GM21786 (cell line): ENCODE measurements around the gene MMP2.
A peak's percentile ranks its signal among the peaks of the same experiment; 100 is the strongest.

Experiments
- ATAC-seq: cut with Tn5 transposase; IDR thresholded peaks from one replicate; pipeline ENCODE4 v1.9.1; 2021; ENCODE audit not compliant: unreplicated experiment

MMP2 gene

DNA sequence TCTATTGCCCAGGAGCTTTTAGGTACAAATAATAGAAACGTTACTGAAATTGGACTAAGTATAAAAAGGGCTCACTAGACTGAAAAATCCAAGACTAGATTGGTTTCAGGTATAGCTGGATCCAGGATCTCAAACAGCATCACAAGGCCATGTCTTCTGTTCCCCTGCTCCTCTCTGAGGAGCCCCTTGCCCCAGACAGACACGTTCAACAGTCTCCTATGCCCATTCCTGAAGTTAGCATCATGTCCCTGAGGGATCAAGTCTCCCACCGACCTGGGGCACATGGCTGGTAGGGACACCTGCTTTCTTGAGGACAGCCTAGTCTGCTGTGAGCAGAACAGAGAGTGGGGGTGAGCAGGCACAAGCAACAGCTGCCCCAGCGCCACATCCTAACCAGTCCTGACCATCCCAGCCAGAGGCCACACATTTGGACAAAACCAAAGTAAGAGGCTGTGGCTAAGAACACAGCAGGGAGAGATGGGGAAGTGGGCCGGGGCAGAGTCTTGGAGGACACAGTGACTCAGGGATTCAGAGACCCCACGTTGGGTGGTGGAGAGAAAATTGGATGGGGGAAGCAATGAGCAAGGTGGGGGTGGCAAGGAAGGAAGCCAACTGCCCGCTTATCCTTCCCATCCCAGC lies 10.5 kb upstream of the MMP2 start:
- ATAC-seq, result no peak

DNA sequence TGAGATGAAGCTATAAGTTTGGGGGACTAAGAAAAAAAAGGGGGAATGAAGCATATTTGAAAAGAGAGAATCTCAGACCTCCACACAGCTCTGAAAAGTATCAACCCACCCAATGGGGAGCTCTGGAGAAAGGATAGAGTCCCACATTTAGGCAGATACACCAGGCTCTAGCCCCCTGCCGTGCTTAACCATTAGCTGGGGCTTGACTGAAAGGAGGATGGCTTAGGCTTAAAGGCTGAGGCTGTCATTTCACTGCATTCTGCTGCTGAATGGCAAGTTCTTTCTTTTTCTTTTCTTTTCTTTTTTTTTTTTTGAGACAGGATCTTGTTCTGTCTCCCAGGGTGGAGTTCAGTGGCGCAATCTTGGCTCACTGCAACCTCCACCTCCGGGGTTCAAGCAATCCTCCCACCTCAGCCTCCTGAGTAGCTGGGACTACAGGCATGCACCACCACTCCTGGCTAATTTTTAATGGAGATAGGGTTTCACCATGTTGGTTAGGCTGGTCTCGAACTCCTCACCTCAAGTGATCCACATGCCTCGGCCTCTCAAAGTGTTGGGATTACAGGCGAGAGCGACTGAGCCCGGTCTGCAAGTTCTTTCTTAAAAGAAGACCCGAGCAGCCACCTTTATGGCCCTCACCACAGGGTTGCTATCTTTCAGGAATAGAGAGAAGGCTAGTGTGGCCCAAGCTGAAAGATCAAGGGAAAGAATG lies 9.0 kb upstream of the MMP2 start:
- no peak for ATAC-seq

DNA sequence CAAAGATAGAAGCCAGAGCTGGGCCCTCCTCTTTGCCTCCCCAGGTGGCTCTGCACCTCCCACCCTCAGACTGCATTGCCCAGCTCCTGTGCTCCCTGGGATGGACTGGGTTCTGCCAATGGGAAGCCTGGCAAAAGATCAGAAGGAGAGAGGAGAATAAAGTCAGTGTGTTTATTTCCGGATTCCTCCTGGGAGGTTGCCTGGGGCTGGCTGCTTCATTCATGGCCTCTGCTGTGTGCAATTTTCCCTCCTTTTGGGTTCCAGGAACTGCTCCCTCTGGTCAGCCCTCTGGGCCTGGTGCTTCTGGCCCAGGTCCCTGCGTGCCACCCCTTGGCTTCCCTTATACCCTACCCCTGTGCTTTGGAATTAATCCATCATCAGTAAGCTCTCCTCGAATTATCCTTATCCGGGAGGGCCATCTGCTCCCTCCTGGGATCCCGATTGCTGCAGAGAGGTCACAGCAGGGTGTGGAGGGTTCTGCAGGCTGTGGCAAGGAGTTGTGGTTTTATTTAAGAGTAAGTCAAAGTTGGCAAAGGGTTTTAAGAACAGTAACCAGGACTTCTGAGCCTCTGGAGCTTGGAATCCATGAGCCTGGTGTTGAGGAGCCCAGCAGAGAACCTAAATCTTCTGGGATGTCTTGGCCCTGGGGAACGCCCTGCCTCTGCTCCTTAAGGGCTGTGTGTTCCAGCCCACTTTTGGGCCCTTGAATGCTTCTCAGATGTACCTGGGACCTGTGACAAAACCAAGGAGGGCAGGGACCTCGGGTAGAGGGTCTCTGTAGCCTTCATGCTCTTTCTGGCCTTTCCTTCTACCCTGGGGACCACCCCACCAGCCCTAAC lies 8.2 kb upstream of the MMP2 start:
- no peak for ATAC-seq

DNA sequence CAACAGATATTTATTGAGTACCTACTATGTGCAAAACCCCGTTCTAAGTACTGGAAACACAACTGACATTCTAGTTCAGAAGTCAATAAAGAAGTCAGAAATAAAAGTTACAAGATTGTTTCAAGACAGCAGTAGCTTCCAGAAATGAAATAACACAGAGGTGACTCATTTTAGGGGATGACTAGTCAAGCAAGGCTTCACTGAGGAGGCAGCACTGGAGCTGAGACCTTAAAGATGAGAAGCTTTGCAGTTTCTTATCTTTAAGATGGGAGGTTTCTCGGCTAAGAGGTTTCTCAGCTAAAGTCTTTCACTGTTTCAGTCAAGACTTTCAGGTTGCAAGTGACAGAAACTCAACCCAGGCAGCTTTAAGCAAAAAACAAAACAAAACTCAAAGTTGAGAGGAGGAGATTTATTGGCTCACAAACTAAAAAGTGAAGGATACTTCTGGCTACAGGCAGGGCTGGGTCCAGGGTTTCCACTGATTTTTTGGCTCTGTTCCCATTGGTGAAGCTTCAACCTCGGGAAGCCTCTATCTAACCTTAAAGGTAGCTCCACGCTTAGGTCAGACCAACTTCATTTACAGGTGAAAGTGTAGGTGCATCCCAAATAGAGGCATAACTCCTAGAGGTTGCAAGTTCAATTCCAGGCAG lies 7.4 kb upstream of the MMP2 start:
- peak; percentile 88 for ATAC-seq

DNA sequence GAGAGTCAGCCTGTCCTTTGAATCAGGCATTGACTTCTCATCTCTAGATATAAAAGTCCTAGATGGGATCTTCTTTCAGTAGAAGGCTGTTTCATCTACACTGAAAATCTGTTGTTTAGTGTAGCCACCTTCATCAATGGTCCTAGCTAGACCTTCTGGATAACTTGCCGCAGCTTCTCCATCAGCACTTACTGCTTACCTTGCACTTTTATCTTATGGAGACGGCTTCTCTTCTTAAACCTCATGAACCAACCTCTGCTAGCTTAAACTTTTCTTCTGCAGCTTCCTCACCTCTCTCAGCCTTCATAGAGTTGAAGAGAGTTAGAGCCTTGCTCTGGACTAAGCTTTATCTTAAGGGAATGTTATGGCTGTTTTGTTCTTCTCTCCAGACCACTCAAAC lies 5.4 kb upstream of the MMP2 start:
- ATAC-seq, result no peak

DNA sequence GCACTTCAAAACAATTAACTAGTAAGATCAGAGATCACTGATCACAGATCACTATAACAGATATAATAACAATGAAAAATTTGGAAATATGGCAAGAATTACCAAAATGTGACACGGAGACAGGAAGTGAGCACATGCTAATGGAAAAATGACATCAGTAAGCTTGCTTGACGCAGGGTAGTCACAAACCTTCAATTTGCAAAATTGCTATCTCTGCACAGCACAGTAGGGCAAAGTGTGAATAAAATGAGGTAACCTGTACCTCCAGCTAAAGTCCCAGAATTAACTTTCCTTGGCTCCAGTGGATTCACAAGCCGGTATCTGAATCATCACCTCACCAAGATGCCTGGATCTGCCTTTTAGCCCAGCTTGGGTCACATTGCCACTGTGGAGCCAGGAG lies 4.2 kb upstream of the MMP2 start:
- ATAC-seq, result no peak

DNA sequence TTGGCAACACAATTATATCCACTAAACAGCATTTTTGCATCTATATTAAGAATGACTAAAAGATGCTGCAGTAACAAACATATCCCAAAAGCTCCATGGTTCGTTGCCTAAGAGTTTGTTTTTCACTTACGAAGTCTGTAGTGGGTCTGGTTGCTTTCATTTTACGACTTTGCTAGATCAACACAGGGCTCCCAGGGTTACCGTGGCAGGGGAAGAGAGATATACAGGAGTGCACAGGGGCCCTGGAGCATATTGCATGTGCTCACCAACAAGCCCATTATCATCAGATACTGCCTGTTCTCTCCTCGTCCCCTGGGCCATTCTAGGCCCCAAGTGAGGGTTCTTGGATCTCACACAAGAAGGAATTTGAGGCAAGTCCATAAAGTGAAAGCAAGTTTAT lies 3.1 kb upstream of the MMP2 start:
- ATAC-seq, result no peak

DNA sequence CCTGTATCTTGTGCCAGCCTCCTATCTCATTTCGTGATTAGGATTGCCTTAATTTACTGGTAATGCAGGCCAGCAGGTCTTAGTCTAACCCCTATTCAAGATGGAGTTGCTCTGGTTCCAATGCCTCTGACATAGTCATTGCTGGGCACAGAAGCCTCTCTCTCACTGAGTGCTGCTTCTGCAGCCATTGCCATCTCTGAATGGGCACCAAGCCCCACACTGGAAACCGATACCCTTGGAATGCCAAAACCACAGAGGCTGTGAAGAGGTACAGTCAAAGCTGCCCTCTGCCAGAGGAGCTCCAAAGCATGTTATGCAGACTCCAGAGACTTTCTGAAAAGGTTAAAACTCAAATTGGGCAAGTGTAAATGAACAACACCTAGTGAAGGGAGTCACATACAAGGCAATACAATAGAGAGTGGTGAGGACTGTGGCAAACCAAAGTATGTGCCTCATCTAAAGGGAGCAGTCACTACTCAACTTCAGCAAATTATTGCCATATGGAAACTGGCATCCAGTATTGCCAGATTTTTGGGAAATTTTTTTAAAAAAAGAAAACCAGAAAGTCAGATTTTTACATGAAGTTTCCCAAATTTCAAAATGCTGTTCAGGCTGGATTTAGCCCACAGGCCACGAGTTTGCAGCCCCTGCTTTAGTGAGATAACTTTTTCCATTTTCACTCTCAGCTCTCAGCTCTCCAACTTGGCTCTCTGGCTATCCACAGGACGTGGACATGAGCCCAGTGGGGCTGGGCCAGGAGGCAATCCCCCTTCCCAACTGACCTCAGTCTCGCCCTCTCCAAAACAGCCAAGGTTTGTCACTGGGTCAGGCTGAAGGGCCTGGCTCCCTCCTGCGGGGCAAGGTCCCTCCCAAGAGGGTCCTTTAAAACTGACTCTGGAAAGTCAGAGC lies 2.1 kb upstream of the MMP2 start:
- ATAC-seq, result no peak

DNA sequence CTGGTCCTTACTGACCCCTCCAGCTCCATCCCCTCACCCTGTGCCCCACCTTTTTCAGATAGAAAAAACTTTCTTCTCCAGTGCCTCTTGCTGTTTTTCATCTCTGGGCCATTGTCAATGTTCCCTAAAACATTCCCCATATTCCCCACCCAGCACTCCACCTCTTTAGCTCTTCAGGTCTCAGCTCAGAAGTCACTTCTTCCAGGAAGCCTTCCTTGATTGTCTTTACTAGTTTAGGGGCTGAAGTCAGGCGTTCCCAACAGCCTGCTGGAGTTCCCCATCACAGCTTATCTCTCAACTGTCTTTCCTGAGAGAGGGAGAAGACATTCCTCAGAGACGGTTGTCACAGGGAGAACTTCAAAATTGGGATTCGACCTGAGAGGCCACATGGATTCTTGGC lies 1.3 kb upstream of the MMP2 start:
- no peak for ATAC-seq

DNA sequence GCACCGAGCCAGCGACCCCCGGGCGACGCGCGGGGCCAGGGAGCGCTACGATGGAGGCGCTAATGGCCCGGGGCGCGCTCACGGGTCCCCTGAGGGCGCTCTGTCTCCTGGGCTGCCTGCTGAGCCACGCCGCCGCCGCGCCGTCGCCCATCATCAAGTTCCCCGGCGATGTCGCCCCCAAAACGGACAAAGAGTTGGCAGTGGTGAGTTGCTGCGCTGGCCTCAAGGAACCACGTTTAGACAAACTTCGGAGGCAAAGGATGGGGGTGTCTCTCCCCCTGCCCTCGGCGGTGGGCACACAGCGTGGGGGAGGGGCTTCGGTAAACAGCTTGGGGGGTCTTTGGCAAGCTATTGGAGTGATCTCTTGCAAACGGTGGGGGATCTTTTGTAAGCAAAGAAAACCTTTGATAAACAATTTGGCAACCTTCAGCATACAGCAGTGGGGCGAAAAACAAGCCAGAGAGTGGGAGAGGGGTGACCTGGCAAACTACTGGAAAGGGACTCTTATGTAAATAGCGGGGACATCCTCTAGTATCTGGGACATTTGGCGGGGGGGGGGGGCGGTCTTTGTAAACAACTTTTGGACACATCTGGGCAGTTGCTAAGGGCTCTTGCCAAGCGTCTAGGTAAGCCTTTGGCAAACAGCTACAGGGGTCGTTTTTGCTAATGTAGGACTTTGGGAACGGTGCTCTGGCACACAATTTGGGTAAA lies 587 bp downstream of the MMP2 start:
- ATAC-seq, result no peak

DNA sequence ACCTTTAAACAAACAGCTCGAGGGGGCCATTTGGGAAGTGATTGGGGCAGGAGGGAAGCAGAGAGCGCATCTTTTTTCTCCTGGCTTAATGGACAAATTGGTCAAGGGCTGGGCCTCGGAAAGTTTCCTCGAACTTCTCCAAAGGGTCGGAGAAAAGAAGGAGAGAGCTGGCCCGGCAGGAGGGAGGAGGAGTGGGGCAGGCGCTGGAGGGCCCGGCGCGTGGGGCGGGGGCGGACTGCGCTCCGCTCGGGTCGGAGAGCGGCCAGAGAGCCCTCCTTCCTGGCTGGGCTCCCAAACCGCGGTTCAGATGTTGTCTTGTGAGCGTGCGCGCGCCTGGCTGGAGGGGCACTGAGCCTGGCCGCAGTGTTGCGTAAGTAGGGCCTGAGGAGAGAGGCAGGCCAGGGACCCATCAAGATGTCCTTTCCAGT lies 1.2 kb downstream of the MMP2 start:
- no peak for ATAC-seq

DNA sequence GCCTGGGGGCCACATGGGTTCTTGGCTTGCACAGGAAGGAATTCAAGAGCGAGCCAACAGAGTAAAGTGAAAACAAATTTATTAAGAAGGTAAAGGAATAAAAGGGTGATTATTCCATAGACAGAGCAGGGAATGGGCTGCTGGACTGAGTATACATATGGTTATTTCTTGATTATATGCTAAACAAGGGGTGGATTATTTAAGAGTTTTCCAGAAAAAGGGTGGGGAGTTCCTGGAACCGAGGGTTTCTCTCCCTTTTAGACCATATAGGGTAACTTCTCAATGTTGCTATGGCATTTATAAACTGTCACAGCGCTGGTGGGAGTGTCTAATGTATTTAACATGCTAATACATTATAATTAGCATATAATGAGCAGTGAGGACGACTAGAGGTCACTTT lies 2.0 kb downstream of the MMP2 start:
- no peak for ATAC-seq

DNA sequence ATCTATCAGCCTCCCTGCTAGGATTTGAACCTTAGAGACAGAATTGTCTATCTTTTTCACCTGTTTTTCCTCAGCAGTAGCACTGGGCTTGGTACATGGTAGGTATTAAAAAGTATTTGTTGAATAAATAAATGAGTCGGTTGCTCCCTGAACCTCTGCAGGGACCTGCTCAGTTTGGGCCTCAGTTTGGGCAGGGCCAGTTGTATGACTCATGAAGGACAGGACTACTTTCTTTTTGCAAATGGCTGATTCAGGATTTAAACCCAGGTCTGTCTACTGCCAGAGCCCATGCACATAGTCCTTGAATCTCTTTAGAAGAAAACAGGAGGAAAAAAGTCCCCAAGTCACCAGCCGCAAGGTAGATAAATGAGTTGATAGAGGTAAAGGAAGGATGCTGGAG lies 3.1 kb downstream of the MMP2 start:
- ATAC-seq, result no peak

DNA sequence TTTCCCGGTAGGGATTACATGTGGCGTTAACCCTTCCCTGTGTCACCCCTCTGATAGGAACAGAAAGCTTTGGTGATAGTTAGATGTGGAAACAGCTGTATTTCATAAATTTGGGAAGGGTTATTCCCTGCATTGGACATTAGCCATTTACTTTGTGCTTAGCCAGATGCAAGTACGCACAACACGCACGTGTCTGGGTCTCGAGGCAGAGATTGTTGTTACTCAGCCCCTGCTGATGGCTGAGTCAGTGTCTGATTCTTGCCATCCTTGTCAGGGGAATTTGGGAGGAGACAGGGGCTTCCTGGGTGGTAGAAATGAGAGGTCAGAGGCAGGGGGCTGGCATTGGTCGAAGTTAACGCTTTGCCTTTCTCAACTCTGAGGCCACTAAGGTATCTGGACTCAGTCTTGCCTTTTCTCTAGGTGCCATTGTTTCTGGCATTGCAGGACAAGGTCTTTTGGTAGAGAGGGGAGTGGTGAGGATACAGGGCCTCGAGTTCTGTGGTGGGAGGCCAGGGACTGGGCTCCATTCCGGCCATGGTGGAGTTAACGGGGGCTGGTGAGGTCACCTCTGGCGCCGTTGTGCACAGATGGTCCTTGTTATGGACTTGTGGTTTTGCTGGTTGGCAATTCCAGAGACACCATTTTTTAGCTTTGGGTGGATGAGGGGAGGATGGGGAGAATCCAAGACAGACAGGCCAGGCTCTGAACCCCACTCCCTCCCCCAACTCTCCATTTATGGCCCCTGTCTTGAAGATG lies 8.2 kb downstream of the MMP2 start:
- no peak for ATAC-seq

DNA sequence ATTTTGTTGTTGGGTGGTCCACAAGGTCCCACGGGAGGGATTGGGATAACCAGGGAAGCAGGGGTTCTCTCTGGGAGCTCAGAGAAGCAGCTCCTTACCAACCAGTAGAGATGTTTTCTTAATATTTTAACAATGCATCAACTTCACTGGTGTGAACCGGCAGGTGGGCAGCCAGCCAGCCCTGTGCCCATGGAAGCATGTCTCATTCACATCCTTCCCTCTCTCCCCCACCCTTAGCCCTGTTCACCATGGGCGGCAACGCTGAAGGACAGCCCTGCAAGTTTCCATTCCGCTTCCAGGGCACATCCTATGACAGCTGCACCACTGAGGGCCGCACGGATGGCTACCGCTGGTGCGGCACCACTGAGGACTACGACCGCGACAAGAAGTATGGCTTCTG lies 9.3 kb downstream of the MMP2 start:
- ATAC-seq, result no peak

DNA sequence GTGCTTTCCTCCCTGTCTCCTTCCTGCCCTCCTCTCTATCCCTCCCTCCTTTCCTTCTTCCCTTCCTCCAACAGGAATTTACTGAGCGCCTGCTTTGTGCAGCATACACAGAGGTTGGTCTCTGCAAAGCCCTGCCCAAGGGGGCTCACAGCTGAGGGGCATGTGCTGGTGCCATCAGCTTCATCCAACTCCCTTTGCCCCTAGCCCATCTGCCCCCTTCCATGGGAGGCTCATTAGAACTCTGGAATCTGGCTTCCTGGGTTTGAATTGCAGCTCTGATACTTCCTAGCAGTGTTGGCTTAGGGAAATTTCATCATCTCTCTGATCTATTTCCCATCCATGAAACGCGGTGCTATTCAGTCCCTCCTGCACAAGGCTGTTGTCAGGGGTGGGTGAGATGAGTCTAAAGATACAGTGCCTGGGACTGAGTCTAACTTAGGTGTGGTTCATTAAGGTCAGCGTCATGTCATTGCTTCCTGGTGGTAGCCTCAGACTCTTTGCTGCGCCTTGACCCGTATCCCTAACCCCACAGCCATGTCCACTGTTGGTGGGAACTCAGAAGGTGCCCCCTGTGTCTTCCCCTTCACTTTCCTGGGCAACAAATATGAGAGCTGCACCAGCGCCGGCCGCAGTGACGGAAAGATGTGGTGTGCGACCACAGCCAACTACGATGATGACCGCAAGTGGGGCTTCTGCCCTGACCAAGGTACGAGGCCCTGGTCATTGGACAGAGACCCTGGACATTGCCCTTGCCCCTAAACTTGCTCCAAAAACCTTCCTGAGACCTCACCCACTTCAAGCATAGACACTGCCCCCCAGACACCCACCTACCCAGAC lies 10.3 kb downstream of the MMP2 start:
- ATAC-seq, result no peak

DNA sequence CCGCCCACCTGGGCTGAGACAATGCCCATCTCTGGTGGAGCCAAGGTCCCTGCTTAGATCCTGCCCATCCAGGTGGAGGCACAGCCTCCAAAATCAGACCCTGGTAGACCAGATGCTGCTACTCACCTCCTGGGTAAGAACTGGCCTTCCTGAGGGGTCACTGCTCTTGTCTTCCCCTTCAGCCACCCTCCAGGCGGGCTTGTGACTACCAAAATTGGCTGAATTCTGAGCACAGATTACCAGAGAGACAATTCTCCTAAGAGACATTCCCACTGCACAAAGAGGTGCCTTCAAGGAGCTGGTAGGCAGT lies 10.9 kb downstream of the MMP2 start:
- ATAC-seq, result no peak

DNA sequence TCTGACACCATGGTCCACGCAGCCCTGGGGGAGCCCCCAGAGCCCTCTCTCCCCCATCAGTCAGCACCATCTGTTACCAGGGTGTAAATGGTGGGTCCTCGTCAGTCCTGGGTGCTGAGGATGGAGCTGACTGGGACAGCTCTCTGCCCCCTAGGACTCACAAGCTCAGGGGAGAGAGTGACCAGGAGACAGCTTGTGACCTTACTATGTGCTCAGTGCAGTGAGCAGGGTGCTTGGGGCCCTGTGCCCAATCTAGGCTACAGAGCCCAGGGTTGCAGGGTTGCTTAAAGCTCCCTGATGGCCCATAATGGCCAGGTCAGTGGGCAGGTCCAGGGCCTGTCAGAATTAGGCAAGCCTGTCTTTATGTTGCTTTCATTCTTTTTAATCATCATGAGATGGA lies 11.3 kb downstream of the MMP2 start:
- ATAC-seq, result no peak

DNA sequence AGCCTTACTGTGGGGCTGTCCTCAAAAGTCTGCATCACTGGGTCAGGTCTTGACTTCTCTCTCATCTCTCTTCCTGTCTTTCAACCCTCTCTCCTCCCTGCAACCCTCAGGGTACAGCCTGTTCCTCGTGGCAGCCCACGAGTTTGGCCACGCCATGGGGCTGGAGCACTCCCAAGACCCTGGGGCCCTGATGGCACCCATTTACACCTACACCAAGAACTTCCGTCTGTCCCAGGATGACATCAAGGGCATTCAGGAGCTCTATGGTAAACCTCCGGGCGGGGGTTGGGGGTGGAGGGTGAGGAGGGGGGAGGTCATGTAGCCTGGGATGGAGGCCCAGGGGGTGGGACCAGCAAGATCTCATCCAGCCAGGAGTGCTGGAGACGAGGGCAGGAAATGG lies 12.7 kb downstream of the MMP2 start:
- ATAC-seq, result no peak
